HuH-7 (cell line): ENCODE measurements around the gene FAM98C.

Experiments
- DNase-seq: peaks from one replicate; pipeline ENCODE4 v3.0.0; 2011; ENCODE audit warnings: low spot score

FAM98C gene

DNA sequence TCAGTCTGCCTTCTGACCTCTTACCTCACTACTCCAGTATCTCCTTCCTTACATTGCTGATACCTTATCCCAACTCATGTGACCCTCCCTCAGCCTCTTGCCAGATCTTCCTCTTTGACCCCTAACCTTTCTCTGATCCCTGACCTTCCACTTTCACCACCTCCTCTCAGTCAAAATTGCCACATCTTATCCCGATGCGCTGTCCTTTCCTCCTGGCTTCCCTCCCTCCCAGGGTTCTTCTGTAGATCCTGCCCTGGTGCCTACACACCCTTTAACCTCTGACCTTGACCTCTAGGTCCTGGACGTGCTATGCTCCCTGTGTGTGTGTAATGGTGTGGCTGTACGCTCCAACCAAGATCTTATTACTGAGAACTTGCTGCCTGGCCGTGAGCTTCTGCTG, 54.3 kb downstream of the FAM98C start:
- DNase-seq, result no peak

DNA sequence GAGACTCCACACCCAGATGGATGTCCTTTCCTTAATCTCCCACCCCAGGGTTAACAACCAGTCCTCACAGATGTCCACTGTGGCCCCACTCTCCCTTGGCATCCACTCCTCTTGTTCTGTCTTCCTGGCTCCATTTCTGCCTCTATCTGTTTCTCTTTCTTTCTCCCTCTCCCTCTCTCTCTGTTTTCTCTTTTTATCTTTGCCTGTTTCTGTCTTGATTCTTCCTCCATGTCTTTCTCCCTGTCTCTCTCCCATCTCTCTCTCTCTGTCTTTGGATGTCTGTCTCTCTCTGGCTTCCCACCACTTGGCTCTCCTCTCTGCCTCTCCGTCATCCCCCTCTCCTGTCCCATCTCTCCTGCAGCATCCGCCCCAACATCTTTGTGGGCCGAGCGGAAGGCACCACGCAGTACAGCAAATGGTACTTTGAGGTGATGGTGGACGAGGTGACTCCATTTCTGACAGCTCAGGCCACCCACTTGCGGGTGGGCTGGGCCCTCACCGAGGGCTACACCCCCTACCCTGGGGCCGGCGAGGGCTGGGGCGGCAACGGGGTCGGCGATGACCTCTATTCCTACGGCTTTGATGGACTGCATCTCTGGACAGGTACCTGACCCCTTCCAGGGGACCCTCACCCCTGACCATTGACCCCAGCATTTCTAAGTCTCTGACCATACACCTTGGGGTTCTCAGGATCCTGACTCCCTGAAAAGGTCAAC, 55.0 kb downstream of the FAM98C start:
- DNase-seq, result no peak
